Ovary (tissue), 9 donors: ENCODE measurements around the gene CENPP. TPM values are rescaled to one million over a fixed set of nuclear protein-coding genes. Genes with fewer than 3 reads are reported as not detected.

Source experiments
- DNase-seq, 5 donors: peaks; one replicate each; pipeline ENCODE4 v3.0.0-alpha.2; 2019 to 2020
- H3K27ac ChIP-seq, 2 donors: fragments of 200-600 bp; one replicate each; pipeline versions ENCODE4 v1.5.1 to v1.8.0; 2019 to 2022
- H3K27me3 ChIP-seq: fragments of 200-600 bp; one replicate; pipeline ENCODE4 v1.8.0; 2022
- H3K36me3 ChIP-seq: fragments of 200-600 bp; sonication (generic); one replicate; pipeline ENCODE4 v1.5.1; 2019
- H3K4me1 ChIP-seq: one replicate; pipeline ENCODE4 v1.8.1; 2013; ENCODE audit warnings: mild to moderate bottlenecking, moderate library complexity; ENCODE audit not compliant: insufficient read depth
- H3K4me3 ChIP-seq: fragments of 200-600 bp; sonication (generic); one replicate; pipeline ENCODE4 v1.5.1; 2017
- H3K9me3 ChIP-seq, 2 donors: fragments of 200-600 bp in 1 of 2; sonication (generic) in 1 of 2; one replicate each; pipeline versions ENCODE4 v1.5.1 to v1.8.1; 2013 to 2019; ENCODE audit warnings: mild to moderate bottlenecking in 1 of 2, moderate library complexity in 1 of 2
- EP300 ChIP-seq: sonication (generic); formaldehyde crosslinking; IDR thresholded peaks from one replicate; pipeline ENCODE4 v1.6.1; 2017; ENCODE audit warnings: antibody characterized with exemption
- POLR2A ChIP-seq: fragments of 450-650 bp; IDR thresholded peaks from one replicate; pipeline ENCODE4 v1.6.1; 2017; ENCODE audit warnings: antibody characterized with exemption, mild to moderate bottlenecking, moderate library complexity
- WGBS, 3 donors: extraction: QIAGEN DNeasy Blood & Tissue Kit in 1 of 3; methylation state at CpG; one replicate each; pipeline versions ENCODE4 v1.1.5 to v1.1.7; 2013 to 2017; 5-methylcytosine and 5-hydroxymethylcytosine counted together
- intact Hi-C, 4 donors: fragments of 100-400 bp; cut with DNase I; formaldehyde crosslinking; loops; one replicate each; pipeline versions ENCODE4 v1.11.0 to v1.15.1; 2022 to 2023
- polyA plus RNA-seq, 2 donors: library from polyadenylated mRNA; stranded (reverse); fragments of 200-250 nt in 1 of 2; fragments of 350-450 nt in 1 of 2; fragmentation: Illumina TruSeq in 1 of 2; extraction: RNeasy Lipid Tissue Mini Kit (QIAGEN cat#74804) in 1 of 2; gene quantifications; one replicate each; pipeline ENCODE4 v1.2.3, GENCODE V29; 2013 to 2014
- total RNA-seq, 7 donors: library from RNA; depleted of rRNA in 2 of 7; stranded (reverse); fragments of >200 nt in 2 of 7; fragmentation: NEBNext Ultra II Directional in 3 of 7; extraction: Animal tissue kit (Norgen Biotek cat#: 25700) in 3 of 7; gene quantifications; one replicate each; pipeline versions ENCODE4 v1.1.0 to v1.2.4, GENCODE V29; 2016 to 2023
- TF ChIP-seq, protein P1 (sequence below), 3 donors: fragments of 450-650 bp in 2 of 3; fragments of 200-600 bp in 1 of 3; IDR thresholded peaks; one replicate each; pipeline versions ENCODE4 v1.5.1 to v1.8.0; 2016 to 2022; ENCODE audit warnings: antibody characterized with exemption in 3 of 3, mild to moderate bottlenecking in 1 of 3
- donor health status: DM: no; HTN: no; CAD: no; lungs with moderate emphysema.
- donor health status: DM: no; HTN: no; CAD: no.
- donor health status: Bipolar disorder and iron deficiency.
- donor health status: DM: yes; HTN: yes; CAD: no.
- donor health status: DM: no; HTN: no; CAD: no.
- donor health status: DM: yes; HTN: yes; CAD: no.

The CENPP gene
- total and polyA plus RNA-seq, 9 donors, result 1.4 to 9.5 (median 5.8) TPM

DNA sequence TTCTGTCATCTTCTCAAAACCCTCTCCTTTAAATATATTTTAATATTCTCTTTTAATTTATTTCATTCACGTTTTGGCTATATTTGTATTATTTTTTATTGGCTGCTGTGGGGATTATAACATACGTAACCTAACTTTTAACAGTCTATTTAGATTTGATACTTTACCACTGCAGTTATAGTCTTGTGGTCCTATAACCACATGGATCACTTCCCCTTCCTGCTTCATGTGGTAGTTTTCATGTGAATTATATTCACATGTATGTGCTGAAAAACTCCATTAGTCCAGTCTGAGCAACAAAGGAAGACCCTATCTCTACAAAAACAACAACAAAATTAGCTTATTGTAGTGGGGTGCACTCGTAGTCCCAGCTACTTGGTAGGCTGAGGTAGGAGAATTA is 34.3 kb downstream of the CENPP start:
- DNase-seq, result no peak
- intact Hi-C loops, result no loop called here
- Histone ChIP-seq H3K36me3 (no peaks in the 10 kb centered on the region), H3K27me3 (no peaks in the 10 kb centered on the region), H3K27ac (no peak overlapping the region), H3K4me1 (no peaks in the 10 kb centered on the region), H3K9me3 (no peaks in the 10 kb centered on the region), H3K4me3 (no peak overlapping the region)
- 90 to 92% (median 90%) methylated on average over 3 of the region's 3 CpGs for WGBS, 3 donors
- TF ChIP-seq, protein P1, sequence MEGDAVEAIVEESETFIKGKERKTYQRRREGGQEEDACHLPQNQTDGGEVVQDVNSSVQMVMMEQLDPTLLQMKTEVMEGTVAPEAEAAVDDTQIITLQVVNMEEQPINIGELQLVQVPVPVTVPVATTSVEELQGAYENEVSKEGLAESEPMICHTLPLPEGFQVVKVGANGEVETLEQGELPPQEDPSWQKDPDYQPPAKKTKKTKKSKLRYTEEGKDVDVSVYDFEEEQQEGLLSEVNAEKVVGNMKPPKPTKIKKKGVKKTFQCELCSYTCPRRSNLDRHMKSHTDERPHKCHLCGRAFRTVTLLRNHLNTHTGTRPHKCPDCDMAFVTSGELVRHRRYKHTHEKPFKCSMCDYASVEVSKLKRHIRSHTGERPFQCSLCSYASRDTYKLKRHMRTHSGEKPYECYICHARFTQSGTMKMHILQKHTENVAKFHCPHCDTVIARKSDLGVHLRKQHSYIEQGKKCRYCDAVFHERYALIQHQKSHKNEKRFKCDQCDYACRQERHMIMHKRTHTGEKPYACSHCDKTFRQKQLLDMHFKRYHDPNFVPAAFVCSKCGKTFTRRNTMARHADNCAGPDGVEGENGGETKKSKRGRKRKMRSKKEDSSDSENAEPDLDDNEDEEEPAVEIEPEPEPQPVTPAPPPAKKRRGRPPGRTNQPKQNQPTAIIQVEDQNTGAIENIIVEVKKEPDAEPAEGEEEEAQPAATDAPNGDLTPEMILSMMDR (IDR thresholded peaks at IDR 0.05), result no peak
- TF ChIP-seq EP300 (no peak), POLR2A (no peak)

GRCh38 chr9:92369075-92369474 is 43.3 kb downstream of the CENPP start:
- H3K9me3 ChIP-seq, result peaks cover 0 to 4% of the 10 kb centered on the region in 2 donors
- H3K4me1 ChIP-seq, result no peaks in the 10 kb centered on the region
- no peak overlapping the region for H3K4me3 ChIP-seq
- WGBS, 3 donors, result 37 to 59% (median 59%) methylated on average over 2 of the region's 2 CpGs
- no peaks in the 10 kb centered on the region for H3K36me3 ChIP-seq
- DNase-seq, result no peak
- no peak overlapping the region for H3K27ac ChIP-seq
- TF ChIP-seq POLR2A (no peak), EP300 (no peak)
- TF ChIP-seq, protein P1 (IDR thresholded peaks at IDR 0.05), result no peak
- intact Hi-C loops, result no loop called here
- no peaks in the 10 kb centered on the region for H3K27me3 ChIP-seq

- Histone ChIP-seq H3K4me3 (no peak overlapping the region), H3K27me3 (no peaks in the 10 kb centered on the region)
- intact Hi-C loops, result no loop called here
Observed at GRCh38 chr9:92373167-92373566, 47.4 kb downstream of the CENPP start.

DNA sequence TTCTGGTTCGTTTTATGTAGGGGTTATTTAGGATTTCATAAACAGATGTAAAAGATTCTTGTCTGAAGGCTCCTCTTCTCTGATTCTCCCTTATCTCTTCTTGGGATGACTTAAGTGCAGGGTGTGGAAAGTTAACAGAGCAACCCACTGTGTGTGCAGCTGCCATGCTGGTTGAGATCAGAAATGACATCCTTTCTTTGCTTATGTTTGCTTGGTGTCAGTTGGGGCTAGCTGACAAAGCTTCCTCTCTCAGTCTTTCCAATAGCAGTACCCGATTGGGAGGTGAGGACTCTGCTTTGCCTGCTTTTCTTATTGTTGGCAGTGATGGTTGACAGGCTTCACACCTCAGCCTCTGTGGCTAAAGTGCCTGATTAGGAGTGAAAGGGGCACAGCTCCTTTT is 52.1 kb downstream of the CENPP start:
- H3K4me1 ChIP-seq, result peaks cover 5% of the 10 kb centered on the region
- WGBS, 3 donors, result 55 to 71% (median 65%) methylated on average over 2 of the region's 2 CpGs
- peaks cover 0 to 8% of the 10 kb centered on the region in 2 donors for H3K9me3 ChIP-seq
- TF ChIP-seq EP300, result no peak
- no peak for TF ChIP-seq POLR2A
- TF ChIP-seq, protein P1 (IDR thresholded peaks at IDR 0.05), result no peak
- H3K36me3 ChIP-seq, result no peaks in the 10 kb centered on the region
- no peaks in the 10 kb centered on the region for H3K27me3 ChIP-seq
- intact Hi-C loops, result no loop called here
- DNase-seq, result no peak
- no peak overlapping the region for H3K27ac ChIP-seq
- no peak overlapping the region for H3K4me3 ChIP-seq

More at GRCh38 chr9:92373167-92373566, 47.4 kb downstream of the CENPP start:
- Histone ChIP-seq H3K4me1 (peaks cover 5% of the 10 kb centered on the region), H3K36me3 (no peaks in the 10 kb centered on the region), H3K9me3 (peaks cover 0 to 8% of the 10 kb centered on the region in 2 donors), H3K27ac (no peak overlapping the region)
- WGBS, 3 donors, result 96 to 99% (median 97%) methylated on average over 2 of the region's 2 CpGs
- no peak for DNase-seq
- TF ChIP-seq EP300, result no peak
- no peak for TF ChIP-seq POLR2A
- TF ChIP-seq, protein P1 (IDR thresholded peaks at IDR 0.05), result no peak
